Vagina (tissue), 2 donors: ENCODE measurements around the gene SYNCRIP.

Experiments used
- POLR2A ChIP-seq, 2 donors: fragments of 450-650 bp; IDR thresholded peaks; one replicate each; pipeline ENCODE4 v1.6.1; 2017; ENCODE audit warnings: antibody characterized with exemption in 2 of 2, mild to moderate bottlenecking in 2 of 2, moderate library complexity in 2 of 2
- TF ChIP-seq, protein P1 (sequence below), 3 experiments: fragments of 450-650 bp in 2 of 3; fragments of 200-600 bp in 1 of 3; sonication (generic) in 1 of 3; IDR thresholded peaks; one replicate each; pipeline ENCODE4 v1.5.1; 2017 to 2019; ENCODE audit warnings: antibody characterized with exemption in 3 of 3, mild to moderate bottlenecking in 2 of 3, moderate library complexity in 2 of 3

- TF ChIP-seq, protein P1, sequence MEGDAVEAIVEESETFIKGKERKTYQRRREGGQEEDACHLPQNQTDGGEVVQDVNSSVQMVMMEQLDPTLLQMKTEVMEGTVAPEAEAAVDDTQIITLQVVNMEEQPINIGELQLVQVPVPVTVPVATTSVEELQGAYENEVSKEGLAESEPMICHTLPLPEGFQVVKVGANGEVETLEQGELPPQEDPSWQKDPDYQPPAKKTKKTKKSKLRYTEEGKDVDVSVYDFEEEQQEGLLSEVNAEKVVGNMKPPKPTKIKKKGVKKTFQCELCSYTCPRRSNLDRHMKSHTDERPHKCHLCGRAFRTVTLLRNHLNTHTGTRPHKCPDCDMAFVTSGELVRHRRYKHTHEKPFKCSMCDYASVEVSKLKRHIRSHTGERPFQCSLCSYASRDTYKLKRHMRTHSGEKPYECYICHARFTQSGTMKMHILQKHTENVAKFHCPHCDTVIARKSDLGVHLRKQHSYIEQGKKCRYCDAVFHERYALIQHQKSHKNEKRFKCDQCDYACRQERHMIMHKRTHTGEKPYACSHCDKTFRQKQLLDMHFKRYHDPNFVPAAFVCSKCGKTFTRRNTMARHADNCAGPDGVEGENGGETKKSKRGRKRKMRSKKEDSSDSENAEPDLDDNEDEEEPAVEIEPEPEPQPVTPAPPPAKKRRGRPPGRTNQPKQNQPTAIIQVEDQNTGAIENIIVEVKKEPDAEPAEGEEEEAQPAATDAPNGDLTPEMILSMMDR (IDR thresholded peaks at IDR 0.05): no peak
- TF ChIP-seq POLR2A (IDR thresholded peaks at IDR 0.05): no peak
These were observed 29.8 kb downstream of the SYNCRIP start for GRCh38 chr6:85612690-85613474.
